Activated T-helper 1 cell treated with anti-CD3 and anti-CD28 coated beads, Interleukin-12 subunit alpha, Interleukin-12 subunit beta, Interleukin-2, Interleukin-4 antibody, amounts not matched to agents 30 ng/mL and 10 ng/mL and 1 ng/mL, durations not matched to agents 14 hours and 24 hours and 36 hours (primary cell): ENCODE data around the gene WDFY4. TPM values are rescaled to one million over a fixed set of nuclear protein-coding genes. Genes with fewer than 3 reads are reported as not detected.

Experiments
- DNase-seq: peaks from one replicate; pipeline ENCODE4 v3.0.0; 2021; ENCODE audit warnings: low spot score
- H3K27ac Mint-ChIP-seq: one replicate; pipeline ENCODE4 v1.8.0; 2021; ENCODE audit warnings: mild to moderate bottlenecking, mixed read lengths
- H3K27me3 Mint-ChIP-seq: one replicate; pipeline ENCODE4 v1.8.0; 2022; ENCODE audit warnings: mild to moderate bottlenecking, moderate library complexity, mixed read lengths; ENCODE audit not compliant: insufficient read depth
- H3K36me3 Mint-ChIP-seq: one replicate; pipeline ENCODE4 v1.8.0; 2021; ENCODE audit warnings: low read depth, mixed read lengths
- H3K4me1 Mint-ChIP-seq: one replicate; pipeline ENCODE4 v1.8.0; 2021; ENCODE audit warnings: low read depth, mixed read lengths
- H3K4me3 Mint-ChIP-seq: one replicate; pipeline ENCODE4 v1.8.0; 2021; ENCODE audit warnings: mild to moderate bottlenecking, moderate library complexity, mixed read lengths
- H3K9me3 Mint-ChIP-seq: one replicate; pipeline ENCODE4 v1.8.0; 2021; ENCODE audit warnings: mixed read lengths
- intact Hi-C: fragments of 100-400 bp; cut with micrococcal nuclease; formaldehyde crosslinking; loops from one replicate; pipeline ENCODE4 v1.15.1; 2024
- total RNA-seq: library from RNA; stranded (reverse); gene quantifications from 2 replicates; pipeline ENCODE4 v1.2.3, GENCODE V29; 2022

Gene WDFY4
- total RNA-seq, 1 donor from 2014 or later: 0.08 TPM

GRCh38 chr10:48759113-48759901, 74.6 kb downstream of the WDFY4 start:
- no peak overlapping the region for H3K4me3 Mint-ChIP-seq
- H3K27me3 Mint-ChIP-seq: peaks cover 10% of the 10 kb centered on the region
- H3K36me3 Mint-ChIP-seq: no peaks in the 10 kb centered on the region
- H3K9me3 Mint-ChIP-seq: no peaks in the 10 kb centered on the region
- DNase-seq: no peak
- H3K4me1 Mint-ChIP-seq: no peaks in the 10 kb centered on the region
- H3K27ac Mint-ChIP-seq: no peak overlapping the region
- intact Hi-C loops: no loop called here

GRCh38 chr10:48760983-48761382, 76.3 kb downstream of the WDFY4 start:
- Mint-ChIP-seq H3K27me3 (peaks cover 9% of the 10 kb centered on the region), H3K4me1 (no peaks in the 10 kb centered on the region), H3K36me3 (no peaks in the 10 kb centered on the region), H3K27ac (no peak overlapping the region), H3K9me3 (no peaks in the 10 kb centered on the region), H3K4me3 (no peak overlapping the region)
- intact Hi-C loops: no loop called here
- no peak for DNase-seq

- intact Hi-C loops: no loop called here
- no peaks in the 10 kb centered on the region for H3K4me1 Mint-ChIP-seq
- no peaks in the 10 kb centered on the region for H3K9me3 Mint-ChIP-seq
- H3K27me3 Mint-ChIP-seq: peaks cover 4% of the 10 kb centered on the region
- H3K27ac Mint-ChIP-seq: no peak overlapping the region
- no peak overlapping the region for H3K4me3 Mint-ChIP-seq
- DNase-seq: no peak
- no peaks in the 10 kb centered on the region for H3K36me3 Mint-ChIP-seq
Observed at GRCh38 chr10:48762064-48763042, 77.7 kb downstream of the WDFY4 start.

- H3K4me3 Mint-ChIP-seq: no peak overlapping the region
- no peak for DNase-seq
- no peaks in the 10 kb centered on the region for H3K9me3 Mint-ChIP-seq
- H3K27ac Mint-ChIP-seq: no peak overlapping the region
- H3K36me3 Mint-ChIP-seq: no peaks in the 10 kb centered on the region
- peaks cover 4% of the 10 kb centered on the region for H3K27me3 Mint-ChIP-seq
- no peaks in the 10 kb centered on the region for H3K4me1 Mint-ChIP-seq
- intact Hi-C loops: no loop called here
Observed at GRCh38 chr10:48763403-48763965, 78.8 kb downstream of the WDFY4 start.

- Mint-ChIP-seq H3K27ac (no peak overlapping the region), H3K9me3 (no peaks in the 10 kb centered on the region), H3K4me1 (no peaks in the 10 kb centered on the region), H3K36me3 (no peaks in the 10 kb centered on the region), H3K27me3 (peaks cover 4% of the 10 kb centered on the region), H3K4me3 (no peak overlapping the region)
- intact Hi-C loops: no loop called here
- DNase-seq: no peak
Observed at GRCh38 chr10:48764486-48764885, 79.8 kb downstream of the WDFY4 start.

GRCh38 chr10:48765039-48765438, 80.4 kb downstream of the WDFY4 start:
- Mint-ChIP-seq H3K4me3 (no peak overlapping the region), H3K27ac (no peak overlapping the region), H3K4me1 (no peaks in the 10 kb centered on the region), H3K9me3 (no peaks in the 10 kb centered on the region), H3K36me3 (no peaks in the 10 kb centered on the region), H3K27me3 (peaks cover 4% of the 10 kb centered on the region)
- intact Hi-C loops: no loop called here
- DNase-seq: no peak

GRCh38 chr10:48765527-48765926, 80.9 kb downstream of the WDFY4 start:
- Mint-ChIP-seq H3K9me3 (no peaks in the 10 kb centered on the region), H3K27ac (no peak overlapping the region), H3K27me3 (peaks cover 4% of the 10 kb centered on the region), H3K4me3 (no peak overlapping the region), H3K4me1 (no peaks in the 10 kb centered on the region), H3K36me3 (no peaks in the 10 kb centered on the region)
- no peak for DNase-seq
- intact Hi-C loops: no loop called here

GRCh38 chr10:48767373-48768143, 82.9 kb downstream of the WDFY4 start:
- intact Hi-C loops: no loop called here
- H3K27ac Mint-ChIP-seq: no peak overlapping the region
- H3K4me1 Mint-ChIP-seq: no peaks in the 10 kb centered on the region
- H3K27me3 Mint-ChIP-seq: peaks cover 1% of the 10 kb centered on the region
- no peaks in the 10 kb centered on the region for H3K9me3 Mint-ChIP-seq
- no peak overlapping the region for H3K4me3 Mint-ChIP-seq
- H3K36me3 Mint-ChIP-seq: no peaks in the 10 kb centered on the region
- DNase-seq: no peak

- intact Hi-C loops: no loop called here
- no peak for DNase-seq
- no peaks in the 10 kb centered on the region for H3K9me3 Mint-ChIP-seq
Observed at GRCh38 chr10:48768144-48768766, 83.6 kb downstream of the WDFY4 start.

GRCh38 chr10:48768926-48769325, 84.3 kb downstream of the WDFY4 start:
- Mint-ChIP-seq H3K4me1 (no peaks in the 10 kb centered on the region), H3K9me3 (no peaks in the 10 kb centered on the region), H3K36me3 (no peaks in the 10 kb centered on the region), H3K4me3 (no peak overlapping the region), H3K27me3 (peaks cover 1% of the 10 kb centered on the region), H3K27ac (no peak overlapping the region)
- DNase-seq: no peak
- intact Hi-C loops: no loop called here

More at GRCh38 chr10:48768144-48768766, 83.6 kb downstream of the WDFY4 start:
- peaks cover 1% of the 10 kb centered on the region for H3K27me3 Mint-ChIP-seq
- H3K27ac Mint-ChIP-seq: no peak overlapping the region
- H3K4me1 Mint-ChIP-seq: no peaks in the 10 kb centered on the region
- no peaks in the 10 kb centered on the region for H3K36me3 Mint-ChIP-seq
- no peak overlapping the region for H3K4me3 Mint-ChIP-seq

GRCh38 chr10:48769706-48770435, 85.2 kb downstream of the WDFY4 start:
- Mint-ChIP-seq H3K9me3 (no peaks in the 10 kb centered on the region), H3K4me3 (no peak overlapping the region), H3K36me3 (no peaks in the 10 kb centered on the region), H3K27ac (no peak overlapping the region), H3K4me1 (no peaks in the 10 kb centered on the region), H3K27me3 (peaks cover 1% of the 10 kb centered on the region)
- no peak for DNase-seq
- intact Hi-C loops: no loop called here
